ENCODE results near the gene YAP1.
"Not testable (repeated sequence)": the region's sequence is repeated elsewhere in the genome, so short reads cannot be mapped to it uniquely, and the experiment has no call there.

YAP1 gene

GRCh38 chr11:102238391-102238821 is 128.2 kb downstream of the YAP1 start:
- no peak for DNase-seq (ENCODE audit: low read depth in 2 of 2, low spot score in 1 of 2)

GRCh38 chr11:102239448-102239847 is 129.2 kb downstream of the YAP1 start:
- no peak for DNase-seq (ENCODE audit: low read depth in 2 of 2, low spot score in 1 of 2)

- DNase-seq (ENCODE audit: low read depth in 2 of 2, low spot score in 1 of 2): no peak
Observed at GRCh38 chr11:102239911-102240310, 129.7 kb downstream of the YAP1 start.

GRCh38 chr11:102240502-102240901 is 130.3 kb downstream of the YAP1 start:
- DNase-seq (ENCODE audit: low read depth in 2 of 2, low spot score in 1 of 2): no peak

- DNase-seq (ENCODE audit: low read depth in 2 of 2, low spot score in 1 of 2): no peak
Observed at GRCh38 chr11:102241026-102241425, 130.8 kb downstream of the YAP1 start.

GRCh38 chr11:102243399-102243884 is 133.2 kb downstream of the YAP1 start:
- no peak for DNase-seq (ENCODE audit: low read depth in 2 of 2, low spot score in 1 of 2)

GRCh38 chr11:102244681-102245409 is 134.6 kb downstream of the YAP1 start:
- no peak for DNase-seq (ENCODE audit: low read depth in 2 of 2, low spot score in 1 of 2)

GRCh38 chr11:102251423-102251822 is 141.2 kb downstream of the YAP1 start:
- no peak for DNase-seq (ENCODE audit: low read depth in 2 of 2, low spot score in 1 of 2)

GRCh38 chr11:102252339-102252891 is 142.2 kb downstream of the YAP1 start:
- no peak for DNase-seq (ENCODE audit: low read depth in 2 of 2, low spot score in 1 of 2)

- no peak for DNase-seq (ENCODE audit: low read depth in 2 of 2, low spot score in 1 of 2)
Observed at GRCh38 chr11:102253020-102253715, 142.9 kb downstream of the YAP1 start.

GRCh38 chr11:102254047-102254446 is 143.8 kb downstream of the YAP1 start:
- DNase-seq (ENCODE audit: low read depth in 2 of 2, low spot score in 1 of 2): no peak

- DNase-seq (ENCODE audit: low read depth in 2 of 2, low spot score in 1 of 2): no peak
Observed at GRCh38 chr11:102256251-102256650, 146.0 kb downstream of the YAP1 start.

- DNase-seq (ENCODE audit: low read depth in 2 of 2, low spot score in 1 of 2): no peak
Observed at GRCh38 chr11:102260241-102260640, 150.0 kb downstream of the YAP1 start.

GRCh38 chr11:102263379-102264003 is 153.2 kb downstream of the YAP1 start:
- no peak for DNase-seq (ENCODE audit: low read depth in 2 of 2, low spot score in 1 of 2)

- DNase-seq (ENCODE audit: low read depth in 2 of 2, low spot score in 1 of 2): not testable (repeated sequence)
Observed at GRCh38 chr11:102264704-102265103, 154.5 kb downstream of the YAP1 start.

GRCh38 chr11:102266099-102266498 is 155.9 kb downstream of the YAP1 start:
- no peak for DNase-seq (ENCODE audit: low read depth in 2 of 2, low spot score in 1 of 2)

GRCh38 chr11:102267609-102268008 is 157.4 kb downstream of the YAP1 start:
- no peak for DNase-seq (ENCODE audit: low read depth in 2 of 2, low spot score in 1 of 2)

- peak; percentile 25 to 55 for DNase-seq (ENCODE audit: low read depth in 2 of 2, low spot score in 1 of 2)
Observed at GRCh38 chr11:102268083-102268984, 158.1 kb downstream of the YAP1 start.

GRCh38 chr11:102268985-102269470 is 158.8 kb downstream of the YAP1 start:
- no peak for DNase-seq (ENCODE audit: low read depth in 2 of 2, low spot score in 1 of 2)

- no peak for DNase-seq (ENCODE audit: low read depth in 2 of 2, low spot score in 1 of 2)
Observed at GRCh38 chr11:102269927-102270326, 159.7 kb downstream of the YAP1 start.

Measured in stimulated activated CD8-positive, alpha-beta memory T cell treated with anti-CD3 and anti-CD28 coated beads, Interleukin-4, amount 100 ng/mL, for 1 hour (primary cell).